HFF-Myc (cell line): ENCODE results near the gene HSPA1A.
"Not testable (repeated sequence)": the region's sequence is repeated elsewhere in the genome, so short reads cannot be mapped to it uniquely, and the experiment has no call there.

Source experiments
- DNase-seq: peaks from one replicate; pipeline ENCODE4 v3.0.0-alpha.2; 2011; ENCODE audit warnings: low read depth; ENCODE audit errors: extremely low read depth
- H3K4me3 ChIP-seq: replicated peaks from 2 replicates; pipeline ENCODE4 v1.5.1; 2011; ENCODE audit warnings: low read depth, mild to moderate bottlenecking, control low read depth, low read length
- TF ChIP-seq, protein P1 (sequence below): IDR thresholded peaks from 2 replicates; pipeline ENCODE4 v1.5.1; 2012; ENCODE audit warnings: mild to moderate bottlenecking, low read depth, low read length, control low read depth; ENCODE audit errors: missing control alignments

HSPA1A gene

DNA sequence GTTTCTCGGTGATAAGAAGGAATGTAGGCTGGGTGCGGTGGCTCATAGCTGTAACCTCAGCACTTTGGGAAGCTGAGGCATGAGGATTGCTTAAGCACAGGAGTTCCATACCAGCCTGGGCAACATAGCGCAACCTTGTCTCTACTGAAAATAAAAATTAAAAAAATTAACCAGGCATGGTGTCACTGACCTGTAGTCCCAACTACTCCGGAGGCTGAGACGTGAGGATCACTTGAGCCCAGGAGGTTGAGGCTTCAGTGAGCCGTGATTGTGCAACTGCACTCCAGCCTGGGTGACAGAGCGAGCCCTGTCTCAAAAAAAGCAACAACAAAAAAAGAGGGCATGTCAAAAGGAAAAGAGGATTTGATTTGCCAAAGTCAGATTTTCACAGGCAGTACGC is 43.4 kb downstream of the HSPA1A start:
- no peak overlapping the region for H3K4me3 ChIP-seq
- TF ChIP-seq, protein P1, sequence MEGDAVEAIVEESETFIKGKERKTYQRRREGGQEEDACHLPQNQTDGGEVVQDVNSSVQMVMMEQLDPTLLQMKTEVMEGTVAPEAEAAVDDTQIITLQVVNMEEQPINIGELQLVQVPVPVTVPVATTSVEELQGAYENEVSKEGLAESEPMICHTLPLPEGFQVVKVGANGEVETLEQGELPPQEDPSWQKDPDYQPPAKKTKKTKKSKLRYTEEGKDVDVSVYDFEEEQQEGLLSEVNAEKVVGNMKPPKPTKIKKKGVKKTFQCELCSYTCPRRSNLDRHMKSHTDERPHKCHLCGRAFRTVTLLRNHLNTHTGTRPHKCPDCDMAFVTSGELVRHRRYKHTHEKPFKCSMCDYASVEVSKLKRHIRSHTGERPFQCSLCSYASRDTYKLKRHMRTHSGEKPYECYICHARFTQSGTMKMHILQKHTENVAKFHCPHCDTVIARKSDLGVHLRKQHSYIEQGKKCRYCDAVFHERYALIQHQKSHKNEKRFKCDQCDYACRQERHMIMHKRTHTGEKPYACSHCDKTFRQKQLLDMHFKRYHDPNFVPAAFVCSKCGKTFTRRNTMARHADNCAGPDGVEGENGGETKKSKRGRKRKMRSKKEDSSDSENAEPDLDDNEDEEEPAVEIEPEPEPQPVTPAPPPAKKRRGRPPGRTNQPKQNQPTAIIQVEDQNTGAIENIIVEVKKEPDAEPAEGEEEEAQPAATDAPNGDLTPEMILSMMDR, result no peak
- DNase-seq, result no peak

DNA sequence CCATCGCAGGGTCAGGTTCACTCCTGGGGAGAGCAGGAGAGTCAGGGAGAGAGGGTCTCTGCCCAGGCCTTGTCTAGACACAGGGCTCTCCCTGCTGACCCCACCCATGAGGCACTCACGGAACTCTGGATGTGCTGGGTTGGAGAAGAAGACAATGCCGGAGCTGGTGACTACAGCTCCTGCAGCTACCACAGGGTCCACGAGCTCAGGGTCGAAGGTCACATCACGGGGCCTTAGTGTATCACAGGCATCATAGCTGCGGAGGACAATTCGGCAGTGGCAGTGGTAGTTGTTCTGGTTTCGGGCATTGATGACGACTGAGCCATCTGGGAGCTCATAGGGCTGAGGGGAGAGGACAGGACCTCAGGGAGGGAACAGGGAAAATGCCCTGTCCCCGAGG is 44.6 kb downstream of the HSPA1A start:
- TF ChIP-seq, protein P1, result no peak
- no peak for DNase-seq
- no peak overlapping the region for H3K4me3 ChIP-seq

DNA sequence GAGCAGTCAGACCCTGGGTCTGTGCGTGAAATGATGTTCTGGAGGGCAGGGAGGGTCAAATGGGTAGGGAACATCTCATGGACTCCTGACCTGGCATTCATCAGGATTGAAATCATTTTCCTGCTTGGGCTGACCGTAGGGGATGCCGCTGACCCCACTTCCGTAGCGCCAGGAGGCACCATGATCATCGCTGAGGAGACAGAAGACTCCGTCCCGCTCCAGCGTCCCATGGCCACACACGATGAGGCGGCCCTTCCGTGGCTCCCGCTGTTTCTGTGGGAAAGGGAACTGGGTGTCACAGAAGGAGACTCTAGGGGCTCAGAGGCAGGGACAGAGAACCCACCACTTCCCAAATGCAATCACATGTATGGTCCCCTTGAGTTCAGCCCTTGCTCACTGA is 45.0 kb downstream of the HSPA1A start:
- TF ChIP-seq, protein P1, result no peak

DNA sequence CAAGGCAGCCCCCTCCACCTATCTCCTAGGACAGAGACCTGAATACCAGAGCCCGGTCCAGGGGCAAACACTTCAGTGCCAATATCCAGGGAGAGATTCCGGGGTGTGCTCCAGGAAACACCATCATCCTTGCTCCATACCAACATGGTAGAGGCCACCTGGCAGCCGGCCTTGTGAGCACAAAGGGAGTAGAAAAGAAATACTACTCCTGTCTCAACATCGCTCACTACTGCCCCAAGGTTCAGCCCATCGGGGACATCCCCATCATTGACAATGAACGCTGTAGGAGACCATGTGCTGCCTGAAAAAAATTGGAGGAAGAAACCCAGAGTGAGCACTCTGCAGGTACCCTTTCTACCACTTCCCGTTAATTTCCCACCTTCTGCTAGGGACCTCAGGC is 45.8 kb downstream of the HSPA1A start:
- TF ChIP-seq, protein P1, result no peak
- DNase-seq, result no peak
- no peak overlapping the region for H3K4me3 ChIP-seq

More for the DNA sequence above, 45.0 kb downstream of the HSPA1A start:
- no peak for DNase-seq
- no peak overlapping the region for H3K4me3 ChIP-seq

DNA sequence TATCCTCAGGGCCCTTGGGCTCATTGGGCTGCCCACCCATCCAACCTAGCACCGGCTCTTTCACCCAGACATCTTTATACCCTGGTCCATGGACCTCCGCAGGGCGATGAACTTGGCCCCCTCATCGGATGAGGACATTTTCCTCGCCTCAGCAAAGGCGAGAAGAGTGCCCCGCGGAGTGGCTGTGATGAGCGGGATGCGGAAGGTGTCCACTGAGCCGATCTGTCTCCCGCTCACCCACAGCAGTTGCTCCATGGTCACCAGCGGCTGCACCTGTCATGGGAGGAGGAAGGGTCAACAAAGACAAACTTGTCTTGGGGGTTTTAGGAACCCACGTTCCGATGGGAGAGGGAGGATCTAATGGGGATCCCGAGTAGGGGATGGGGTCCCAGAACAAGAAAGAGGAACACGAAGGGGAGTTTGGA is 46.6 kb downstream of the HSPA1A start:
- TF ChIP-seq, protein P1, result no peak
- peak overlapping the region; percentile 83 for H3K4me3 ChIP-seq
- no peak for DNase-seq

DNA sequence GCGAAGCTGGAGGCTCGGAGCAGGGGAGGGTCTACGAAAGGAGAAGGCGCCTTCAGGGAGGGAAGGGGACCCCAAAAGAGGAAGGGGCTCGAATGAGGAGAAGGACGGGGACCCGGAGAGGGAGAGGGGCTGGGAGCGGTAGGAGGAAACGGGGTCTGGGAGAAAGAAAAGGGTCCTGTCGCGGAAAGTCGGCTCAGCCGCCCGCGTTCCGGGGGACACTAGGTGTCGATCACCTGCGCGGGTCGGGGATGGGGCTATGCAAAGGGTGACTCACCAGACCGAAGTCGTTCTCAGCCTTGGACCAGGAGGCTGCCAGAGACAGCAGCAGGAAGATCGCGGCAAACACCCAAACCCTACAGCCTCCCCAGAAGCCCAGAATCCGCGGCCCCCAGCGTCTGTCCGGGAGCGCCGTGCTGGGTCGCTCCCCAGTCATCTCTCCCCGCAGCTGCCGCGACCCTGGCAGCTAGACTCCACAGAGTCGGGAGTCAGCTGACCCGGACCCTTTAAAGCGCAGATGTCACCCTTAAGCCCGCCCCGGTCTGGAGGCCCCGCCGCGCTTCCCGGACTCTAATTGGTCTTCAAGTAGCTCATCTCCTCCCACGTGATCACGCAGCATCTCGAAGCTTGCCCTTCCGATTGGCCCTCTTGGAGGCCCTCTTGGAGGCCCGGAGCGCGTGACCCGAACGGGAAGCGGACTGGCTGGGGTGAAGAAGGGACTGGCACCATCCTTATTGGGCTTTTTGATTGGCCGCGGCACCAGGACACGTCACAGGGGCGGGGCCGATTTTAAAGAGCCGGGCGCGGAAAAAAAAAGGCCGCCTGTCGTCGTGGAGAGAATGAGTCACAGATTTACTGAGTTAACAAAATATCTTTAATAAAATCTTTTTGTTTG is 47.2 kb downstream of the HSPA1A start, which contains the start of gene NEU1:
NEU1 (minus strand) TSS at position 478 of the 892 bp plus-strand sequence; CDS start at position 433, 45 bp downstream.
- peak within 1 kb of the TSS; percentile 83 for H3K4me3 ChIP-seq
- peak; percentile 99 for DNase-seq
- TF ChIP-seq, protein P1, result no peak

DNA sequence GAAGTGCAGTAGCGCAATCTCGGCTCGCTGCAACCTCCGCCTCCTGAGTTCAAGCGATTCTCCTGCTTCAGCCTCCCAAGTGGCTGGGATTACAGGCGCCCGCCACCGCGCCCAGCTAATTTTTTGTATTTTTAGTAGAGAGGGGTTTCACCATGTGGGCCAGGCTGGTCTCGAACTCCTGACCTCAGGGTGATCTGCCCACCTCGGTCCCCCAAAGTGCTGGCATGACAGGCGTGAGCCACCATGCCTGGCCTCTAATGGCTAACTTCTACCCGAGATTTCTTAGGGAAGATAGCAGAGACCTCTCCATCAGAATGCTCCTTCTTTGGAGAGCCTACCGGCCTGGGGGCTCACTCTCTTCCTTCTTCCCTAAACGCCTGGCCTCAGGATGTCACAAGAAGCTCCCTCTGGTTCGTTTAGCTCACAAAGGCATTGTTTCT is 48.8 kb downstream of the HSPA1A start:
- DNase-seq, result not testable (repeated sequence)
- H3K4me3 ChIP-seq, result peak overlapping the region; percentile 83
